Natural killer cell (primary cell): Measurements from ENCODE around the gene NRXN3. TPM values are rescaled to one million over a fixed set of nuclear protein-coding genes. Genes with fewer than 3 reads are reported as not detected.

Experiments
- ATAC-seq, 3 donors: fragments of 150-1000 bp in 2 of 3; fragments of 200-7000 bp in 1 of 3; cut with Tn5 transposase; 1 replicate in 1 of 3; 2 replicates in 2 of 3; pipeline ENCODE4 v1.10.0; 2021; ENCODE audit warnings: mild to moderate bottlenecking in 2 of 3, moderate library complexity in 2 of 3
- DNase-seq, 2 donors: peaks; one replicate each; pipeline versions ENCODE4 v3.0.0 to v3.0.0-alpha.2; 2013 to 2021; ENCODE audit warnings: mixed read lengths in 1 of 2
- H3K27ac ChIP-seq: one replicate; pipeline ENCODE4 v1.5.1; 2013; ENCODE audit warnings: mild to moderate bottlenecking, low read length
- H3K27me3 ChIP-seq: one replicate; pipeline ENCODE4 v1.6.1; 2013; ENCODE audit warnings: low read length; ENCODE audit not compliant: control insufficient read depth, insufficient read depth
- H3K36me3 ChIP-seq: one replicate; pipeline ENCODE4 v1.6.1; 2013; ENCODE audit warnings: low read length; ENCODE audit not compliant: control insufficient read depth, insufficient read depth
- H3K4me1 ChIP-seq: one replicate; pipeline ENCODE4 v1.6.1; 2013; ENCODE audit warnings: low read length; ENCODE audit not compliant: control insufficient read depth, insufficient read depth
- H3K4me3 ChIP-seq: one replicate; pipeline ENCODE4 v1.5.1; 2013; ENCODE audit warnings: low read length
- H3K9me3 ChIP-seq: one replicate; pipeline ENCODE4 v1.6.1; 2013; ENCODE audit warnings: low read length; ENCODE audit not compliant: control insufficient read depth, insufficient read depth
- H3K27ac Mint-ChIP-seq, 2 donors: one replicate each; pipeline ENCODE4 v1.8.0; 2022; ENCODE audit warnings: mild to moderate bottlenecking in 2 of 2, mixed read lengths in 2 of 2, moderate library complexity in 1 of 2
- H3K27me3 Mint-ChIP-seq, 2 donors: one replicate each; pipeline ENCODE4 v1.8.0; 2022; ENCODE audit warnings: low read depth in 2 of 2, mixed read lengths in 2 of 2
- H3K36me3 Mint-ChIP-seq: one replicate; pipeline ENCODE4 v1.8.0; 2022; ENCODE audit warnings: mixed read lengths
- H3K4me1 Mint-ChIP-seq, 2 donors: one replicate each; pipeline ENCODE4 v1.8.0; 2022; ENCODE audit warnings: mixed read lengths in 2 of 2
- H3K4me3 Mint-ChIP-seq: one replicate; pipeline ENCODE4 v1.8.0; 2022; ENCODE audit warnings: mild to moderate bottlenecking, moderate library complexity, mixed read lengths
- H3K9me3 Mint-ChIP-seq, 2 donors: one replicate each; pipeline ENCODE4 v1.8.0; 2022; ENCODE audit warnings: mixed read lengths in 2 of 2
- WGBS: methylation state at CpG from one replicate; pipeline ENCODE4 v1.1.7; 2013; ENCODE audit warnings: missing lambda C conversion rate; ENCODE audit not compliant: insufficient coverage; 5-methylcytosine and 5-hydroxymethylcytosine counted together
- intact Hi-C: fragments of 100-400 bp; cut with micrococcal nuclease; formaldehyde crosslinking; loops from one replicate; pipeline ENCODE4 v1.14.2; 2022
- total RNA-seq, 4 donors: library from RNA; stranded (reverse); fragments of 120-200 nt in 1 of 4; gene quantifications; one replicate each; pipeline versions ENCODE4 v1.2.3 to v1.2.4, GENCODE V29; 2013 to 2022
- TF ChIP-seq, protein P1 (sequence below): fragments of 200-600 bp; IDR thresholded peaks from one replicate; pipeline ENCODE4 v1.8.0; 2022; ENCODE audit warnings: antibody characterized with exemption

Gene NRXN3
- total RNA-seq, 3 donors from 2014 or later (not counting 1 experiment from before 2014, with no cell fraction given), result not detected

DNA sequence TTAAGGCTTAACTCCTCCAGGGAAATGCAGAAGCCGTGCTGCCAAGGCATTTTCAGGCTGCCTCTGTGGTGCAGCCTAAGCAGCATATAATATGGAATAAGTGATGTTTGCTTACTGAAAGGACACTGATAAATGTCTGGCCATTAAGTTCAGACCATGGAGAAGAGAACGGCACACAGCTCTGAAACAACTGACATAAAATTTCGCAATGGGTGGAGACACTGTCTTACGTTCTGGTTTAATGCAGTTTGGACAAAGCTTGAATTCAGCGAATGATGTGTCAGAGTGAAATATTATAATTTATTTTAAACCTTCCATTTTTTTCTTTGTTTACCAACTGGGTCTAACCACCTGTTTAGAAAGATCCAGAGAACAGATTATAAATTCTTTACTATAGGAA lies 27.2 kb upstream of the NRXN3 start:
- ATAC-seq (no peak), DNase-seq (no peak)
- Histone ChIP-seq H3K4me1 (no peaks in the 10 kb centered on the region), H3K36me3 (no peaks in the 10 kb centered on the region), H3K9me3 (no peaks in the 10 kb centered on the region), H3K4me3 (no peak overlapping the region), H3K27ac (no peak overlapping the region), H3K27me3 (no peaks in the 10 kb centered on the region)
- Mint-ChIP-seq H3K9me3 (no peaks in the 10 kb centered on the region), H3K36me3 (no peaks in the 10 kb centered on the region), H3K27ac (no peak overlapping the region), H3K4me3 (no peak overlapping the region), H3K27me3 (peaks cover 3 to 31% of the 10 kb centered on the region in 2 donors), H3K4me1 (no peaks in the 10 kb centered on the region)
- intact Hi-C loops, result no loop called here
- 76% methylated on average over 4 of the region's 5 CpGs for WGBS
- TF ChIP-seq, protein P1, sequence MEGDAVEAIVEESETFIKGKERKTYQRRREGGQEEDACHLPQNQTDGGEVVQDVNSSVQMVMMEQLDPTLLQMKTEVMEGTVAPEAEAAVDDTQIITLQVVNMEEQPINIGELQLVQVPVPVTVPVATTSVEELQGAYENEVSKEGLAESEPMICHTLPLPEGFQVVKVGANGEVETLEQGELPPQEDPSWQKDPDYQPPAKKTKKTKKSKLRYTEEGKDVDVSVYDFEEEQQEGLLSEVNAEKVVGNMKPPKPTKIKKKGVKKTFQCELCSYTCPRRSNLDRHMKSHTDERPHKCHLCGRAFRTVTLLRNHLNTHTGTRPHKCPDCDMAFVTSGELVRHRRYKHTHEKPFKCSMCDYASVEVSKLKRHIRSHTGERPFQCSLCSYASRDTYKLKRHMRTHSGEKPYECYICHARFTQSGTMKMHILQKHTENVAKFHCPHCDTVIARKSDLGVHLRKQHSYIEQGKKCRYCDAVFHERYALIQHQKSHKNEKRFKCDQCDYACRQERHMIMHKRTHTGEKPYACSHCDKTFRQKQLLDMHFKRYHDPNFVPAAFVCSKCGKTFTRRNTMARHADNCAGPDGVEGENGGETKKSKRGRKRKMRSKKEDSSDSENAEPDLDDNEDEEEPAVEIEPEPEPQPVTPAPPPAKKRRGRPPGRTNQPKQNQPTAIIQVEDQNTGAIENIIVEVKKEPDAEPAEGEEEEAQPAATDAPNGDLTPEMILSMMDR, result no peak

DNA sequence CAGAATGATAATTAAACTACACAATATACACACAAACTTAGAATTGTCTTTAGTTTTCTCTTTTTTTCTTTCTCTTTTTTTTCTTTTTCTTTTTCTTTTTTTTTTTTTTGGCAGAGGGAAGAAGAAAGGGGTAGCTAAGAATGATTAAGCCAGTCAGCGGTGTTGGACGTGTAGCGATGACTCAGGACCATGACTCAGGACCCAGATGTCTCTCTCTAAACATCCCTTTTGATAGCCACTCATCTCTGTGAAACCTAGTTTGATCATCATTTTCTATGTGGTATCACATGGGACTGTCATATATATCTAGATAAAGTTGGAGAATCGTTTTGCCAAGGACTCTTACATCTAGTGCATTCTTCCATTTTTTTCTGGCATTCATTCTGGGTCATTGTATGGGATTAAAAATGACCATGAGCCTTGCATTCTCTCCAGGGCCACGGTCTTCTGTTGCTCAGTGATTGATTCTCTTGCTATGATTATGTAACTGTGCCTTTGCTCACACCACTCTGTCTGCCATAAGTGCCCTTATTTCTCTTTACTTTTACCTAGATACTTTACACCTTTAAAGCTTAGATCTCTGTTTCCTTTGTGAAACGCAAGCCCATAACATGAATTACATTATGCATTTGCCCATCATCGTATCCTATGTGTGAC lies 26.6 kb upstream of the NRXN3 start:
- ATAC-seq (no peak), DNase-seq (no peak)
- H3K4me3 Mint-ChIP-seq, result no peak overlapping the region
- Histone ChIP-seq H3K36me3 (no peaks in the 10 kb centered on the region), H3K4me3 (no peak overlapping the region), H3K27ac (no peak overlapping the region), H3K9me3 (no peaks in the 10 kb centered on the region), H3K27me3 (no peaks in the 10 kb centered on the region), H3K4me1 (no peaks in the 10 kb centered on the region)
- no peaks in the 10 kb centered on the region for H3K36me3 Mint-ChIP-seq
- intact Hi-C loops, result no loop called here
- H3K27me3 Mint-ChIP-seq, result peaks cover 7 to 36% of the 10 kb centered on the region in 2 donors
- TF ChIP-seq, protein P1, result no peak
- WGBS, result 47% methylated on average over 5 of the region's 7 CpGs
- H3K9me3 Mint-ChIP-seq, result peaks cover 0 to 2% of the 10 kb centered on the region in 2 donors
- no peak overlapping the region for H3K27ac Mint-ChIP-seq
- H3K4me1 Mint-ChIP-seq, result no peaks in the 10 kb centered on the region

GRCh38 chr14:78152201-78153063 lies 17.7 kb upstream of the NRXN3 start:
- Mint-ChIP-seq H3K27ac (no peak overlapping the region), H3K4me1 (peaks cover 6 to 7% of the 10 kb centered on the region in 2 donors), H3K27me3 (peaks cover 16 to 46% of the 10 kb centered on the region in 2 donors), H3K36me3 (no peaks in the 10 kb centered on the region), H3K9me3 (peaks cover 0 to 2% of the 10 kb centered on the region in 2 donors), H3K4me3 (no peak overlapping the region)
- intact Hi-C loops, result no loop called here
- no peaks in the 10 kb centered on the region for H3K4me1 ChIP-seq
- no peaks in the 10 kb centered on the region for H3K9me3 ChIP-seq
- ATAC-seq (no peak), DNase-seq (no peak)
- WGBS, result 58% methylated on average over 13 of the region's 14 CpGs
- no peak overlapping the region for H3K27ac ChIP-seq
- TF ChIP-seq, protein P1, result no peak
- no peaks in the 10 kb centered on the region for H3K36me3 ChIP-seq
- H3K4me3 ChIP-seq, result no peak overlapping the region
- H3K27me3 ChIP-seq, result no peaks in the 10 kb centered on the region
